GM23338 (cell line): ENCODE measurements around the gene CALCR. TPM values are rescaled to one million over a fixed set of nuclear protein-coding genes. Genes with fewer than 3 reads are reported as not detected.

Experiments
- ATAC-seq: fragments of 200-7000 bp; cut with Tn5 transposase; 3 replicates; pipeline ENCODE4 v1.9.1; 2020
- DNase-seq: peaks from one replicate; pipeline ENCODE4 v3.0.0-alpha.2; 2015; ENCODE audit warnings: low spot score
- H2AFZ ChIP-seq: fragments of 200-600 bp; sonication (generic); 2 replicates; pipeline ENCODE4 v1.8.0; 2016; ENCODE audit warnings: antibody characterized with exemption, mild to moderate bottlenecking, moderate library complexity
- H3F3A ChIP-seq: fragments of 200-600 bp; sonication (generic); replicated peaks from 2 replicates; pipeline ENCODE4 v1.8.0; 2017; ENCODE audit warnings: antibody characterized with exemption, mixed run types, low read depth
- H3K27ac ChIP-seq: fragments of 200-600 bp; sonication (generic); 2 replicates; pipeline ENCODE4 v1.6.1; 2016; ENCODE audit warnings: low read depth
- H3K27me3 ChIP-seq: fragments of 200-600 bp; sonication (generic); 2 replicates; pipeline ENCODE4 v1.8.0; 2016; ENCODE audit warnings: mild to moderate bottlenecking, mixed run types, moderate library complexity; ENCODE audit not compliant: insufficient read depth
- H3K36me3 ChIP-seq: fragments of 200-600 bp; sonication (generic); 2 replicates; pipeline ENCODE4 v1.8.0; 2016; ENCODE audit warnings: mild to moderate bottlenecking; ENCODE audit not compliant: insufficient read depth
- H3K4me1 ChIP-seq: fragments of 200-600 bp; sonication (generic); 2 replicates; pipeline ENCODE4 v1.8.0; 2016; ENCODE audit warnings: mild to moderate bottlenecking, moderate library complexity; ENCODE audit not compliant: insufficient read depth
- H3K4me2 ChIP-seq: fragments of 200-600 bp; sonication (generic); 2 replicates; pipeline ENCODE4 v1.7.1; 2017; ENCODE audit warnings: mixed run types
- H3K4me3 ChIP-seq: fragments of 200-600 bp; sonication (generic); 2 replicates; pipeline ENCODE4 v1.6.1; 2016; ENCODE audit warnings: mixed run types
- H3K79me2 ChIP-seq: fragments of 200-600 bp; sonication (generic); replicated peaks from 2 replicates; pipeline ENCODE4 v1.8.0; 2017; ENCODE audit warnings: mild to moderate bottlenecking; ENCODE audit not compliant: insufficient read depth
- H3K9me2 ChIP-seq: fragments of 200-600 bp; sonication (generic); 2 replicates; pipeline ENCODE4 v1.8.0; 2017; ENCODE audit not compliant: insufficient read depth
- H4K20me1 ChIP-seq: fragments of 200-600 bp; sonication (generic); replicated peaks from 2 replicates; pipeline ENCODE4 v1.8.0; 2017; ENCODE audit warnings: mild to moderate bottlenecking; ENCODE audit not compliant: insufficient read depth
- H3K27ac Mint-ChIP-seq: 2 replicates; pipeline ENCODE4 v1.8.0; 2020; ENCODE audit warnings: inconsistent platforms, mild to moderate bottlenecking, moderate library complexity, mixed read lengths
- H3K27me3 Mint-ChIP-seq: 3 replicates; pipeline ENCODE4 v1.8.0; 2022; ENCODE audit warnings: low read depth, mild to moderate bottlenecking, moderate library complexity, mixed read lengths, inconsistent platforms; ENCODE audit not compliant: insufficient read depth, poor library complexity
- H3K36me3 Mint-ChIP-seq: 3 replicates; pipeline ENCODE4 v1.8.0; 2021; ENCODE audit warnings: low read depth, mild to moderate bottlenecking, inconsistent platforms, moderate library complexity, mixed read lengths
- H3K4me1 Mint-ChIP-seq: 3 replicates; pipeline ENCODE4 v1.8.0; 2020; ENCODE audit warnings: mild to moderate bottlenecking, inconsistent platforms, mixed read lengths
- H3K4me3 Mint-ChIP-seq: 3 replicates; pipeline ENCODE4 v1.8.0; 2021; ENCODE audit warnings: moderate library complexity, mild to moderate bottlenecking, inconsistent platforms, mixed read lengths
- H3K9me3 Mint-ChIP-seq: 3 replicates; pipeline ENCODE4 v1.8.0; 2020; ENCODE audit warnings: moderate library complexity, mild to moderate bottlenecking, inconsistent platforms, mixed read lengths
- EZH2phosphoT487 ChIP-seq: fragments of 200-600 bp; sonication (generic); IDR thresholded peaks from one replicate; pipeline ENCODE4 v1.8.1; 2018; ENCODE audit warnings: antibody characterized with exemption; ENCODE audit not compliant: unreplicated experiment
- JUNB ChIP-seq: IDR thresholded peaks from one replicate; pipeline ENCODE4 v1.6.1; 2016; ENCODE audit warnings: antibody characterized with exemption; ENCODE audit not compliant: unreplicated experiment
- NANOG ChIP-seq: IDR thresholded peaks from 2 replicates; pipeline ENCODE4 v1.6.1; 2016; ENCODE audit warnings: antibody characterized with exemption, borderline replicate concordance
- ZNF114 ChIP-seq: fragments of 250-450 bp; sonication (Bioruptor Pico); IDR thresholded peaks from 2 replicates; pipeline ENCODE4 v1.5.0; 2020; ENCODE audit warnings: mild to moderate bottlenecking, moderate library complexity
- ZNF331 ChIP-seq: fragments of 250-450 bp; sonication (Bioruptor Pico); IDR thresholded peaks from 2 replicates; pipeline ENCODE4 v1.5.0; 2020; ENCODE audit warnings: low read depth, mild to moderate bottlenecking, moderate library complexity
- polyA plus RNA-seq: library from polyadenylated mRNA; unstranded; fragments of >200 nt; fragmentation: Nextera tagmentation; extraction: Ambion mirVana; gene quantifications from 2 replicates; pipeline ENCODE4 v1.2.1, GENCODE V29; 2016
- total RNA-seq: library from RNA; depleted of rRNA; stranded (reverse); fragments of >200 nt; shearing (Covaris generic); gene quantifications from 2 replicates; pipeline ENCODE4 v1.2.3, GENCODE V29; 2014
- TF ChIP-seq, protein P1 (sequence below): fragments of 250-450 bp; sonication (Bioruptor Pico); IDR thresholded peaks from 2 replicates; pipeline ENCODE4 v1.5.0; 2020; ENCODE audit warnings: mild to moderate bottlenecking, moderate library complexity
- TF ChIP-seq, protein P2 (sequence below): IDR thresholded peaks from 2 replicates; pipeline ENCODE4 v1.6.1; 2016; ENCODE audit warnings: antibody characterized with exemption

CALCR gene
- total and polyA plus RNA-seq, 2 experiments from 2014 or later = 0.32 to 1.6 TPM

DNA sequence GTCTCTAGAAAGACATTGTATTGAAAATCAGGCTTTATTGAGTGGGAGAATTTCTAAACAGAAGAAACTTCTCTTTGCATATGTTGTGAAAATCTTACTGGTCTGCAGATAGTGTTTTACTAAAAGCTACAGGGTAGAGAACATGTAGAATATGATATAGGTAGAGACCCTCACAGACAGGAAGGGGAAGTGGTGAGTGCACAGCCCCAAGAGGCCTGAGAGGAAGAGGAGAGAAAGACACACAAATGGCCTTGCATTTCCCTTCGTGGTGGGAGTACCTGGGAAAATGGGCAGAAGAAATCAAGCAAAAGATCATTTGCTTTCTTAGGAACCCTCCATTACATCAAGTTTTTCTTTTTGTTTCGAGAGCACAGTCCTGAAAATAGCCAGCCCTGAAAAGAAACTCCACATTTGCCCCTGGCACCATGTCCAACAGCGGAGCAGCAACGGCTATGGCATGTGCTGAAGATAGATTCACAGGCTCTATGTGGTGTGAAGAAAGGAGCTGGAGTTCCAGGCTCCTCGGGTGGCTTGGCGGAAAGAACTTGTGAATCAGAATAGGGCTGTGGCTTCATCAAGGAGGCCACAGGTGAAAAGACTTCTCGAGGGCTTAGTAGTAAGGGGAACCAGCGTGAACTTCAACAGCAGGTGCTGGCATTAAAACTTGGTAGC is 143.5 kb downstream of the CALCR start:
- peaks cover 10% of the 10 kb centered on the region; the same call in 2 of the 3 replicates for H3K4me1 Mint-ChIP-seq
- Histone ChIP-seq H3F3A (no peaks in the 10 kb centered on the region), H4K20me1 (no peaks in the 10 kb centered on the region), H2AFZ (peak overlapping the region; percentile 38; the same call in 1 of the 2 replicates), H3K79me2 (no peaks in the 10 kb centered on the region), H3K4me3 (no peak overlapping the region), H3K27me3 (no peaks in the 10 kb centered on the region), H3K4me1 (no peaks in the 10 kb centered on the region; the same call in 1 of the 2 replicates), H3K4me2 (no peak overlapping the region), H3K36me3 (no peaks in the 10 kb centered on the region), H3K9me2 (no peaks in the 10 kb centered on the region), H3K27ac (no peak overlapping the region)
- DNase-seq = no peak
- TF ChIP-seq ZNF331 (CRISPR knock-in tag) (no peak), JUNB (no peak), NANOG (no peak), EZH2phosphoT487 (no peak), ZNF114 (CRISPR knock-in tag) (no peak)
- TF ChIP-seq, protein P1, sequence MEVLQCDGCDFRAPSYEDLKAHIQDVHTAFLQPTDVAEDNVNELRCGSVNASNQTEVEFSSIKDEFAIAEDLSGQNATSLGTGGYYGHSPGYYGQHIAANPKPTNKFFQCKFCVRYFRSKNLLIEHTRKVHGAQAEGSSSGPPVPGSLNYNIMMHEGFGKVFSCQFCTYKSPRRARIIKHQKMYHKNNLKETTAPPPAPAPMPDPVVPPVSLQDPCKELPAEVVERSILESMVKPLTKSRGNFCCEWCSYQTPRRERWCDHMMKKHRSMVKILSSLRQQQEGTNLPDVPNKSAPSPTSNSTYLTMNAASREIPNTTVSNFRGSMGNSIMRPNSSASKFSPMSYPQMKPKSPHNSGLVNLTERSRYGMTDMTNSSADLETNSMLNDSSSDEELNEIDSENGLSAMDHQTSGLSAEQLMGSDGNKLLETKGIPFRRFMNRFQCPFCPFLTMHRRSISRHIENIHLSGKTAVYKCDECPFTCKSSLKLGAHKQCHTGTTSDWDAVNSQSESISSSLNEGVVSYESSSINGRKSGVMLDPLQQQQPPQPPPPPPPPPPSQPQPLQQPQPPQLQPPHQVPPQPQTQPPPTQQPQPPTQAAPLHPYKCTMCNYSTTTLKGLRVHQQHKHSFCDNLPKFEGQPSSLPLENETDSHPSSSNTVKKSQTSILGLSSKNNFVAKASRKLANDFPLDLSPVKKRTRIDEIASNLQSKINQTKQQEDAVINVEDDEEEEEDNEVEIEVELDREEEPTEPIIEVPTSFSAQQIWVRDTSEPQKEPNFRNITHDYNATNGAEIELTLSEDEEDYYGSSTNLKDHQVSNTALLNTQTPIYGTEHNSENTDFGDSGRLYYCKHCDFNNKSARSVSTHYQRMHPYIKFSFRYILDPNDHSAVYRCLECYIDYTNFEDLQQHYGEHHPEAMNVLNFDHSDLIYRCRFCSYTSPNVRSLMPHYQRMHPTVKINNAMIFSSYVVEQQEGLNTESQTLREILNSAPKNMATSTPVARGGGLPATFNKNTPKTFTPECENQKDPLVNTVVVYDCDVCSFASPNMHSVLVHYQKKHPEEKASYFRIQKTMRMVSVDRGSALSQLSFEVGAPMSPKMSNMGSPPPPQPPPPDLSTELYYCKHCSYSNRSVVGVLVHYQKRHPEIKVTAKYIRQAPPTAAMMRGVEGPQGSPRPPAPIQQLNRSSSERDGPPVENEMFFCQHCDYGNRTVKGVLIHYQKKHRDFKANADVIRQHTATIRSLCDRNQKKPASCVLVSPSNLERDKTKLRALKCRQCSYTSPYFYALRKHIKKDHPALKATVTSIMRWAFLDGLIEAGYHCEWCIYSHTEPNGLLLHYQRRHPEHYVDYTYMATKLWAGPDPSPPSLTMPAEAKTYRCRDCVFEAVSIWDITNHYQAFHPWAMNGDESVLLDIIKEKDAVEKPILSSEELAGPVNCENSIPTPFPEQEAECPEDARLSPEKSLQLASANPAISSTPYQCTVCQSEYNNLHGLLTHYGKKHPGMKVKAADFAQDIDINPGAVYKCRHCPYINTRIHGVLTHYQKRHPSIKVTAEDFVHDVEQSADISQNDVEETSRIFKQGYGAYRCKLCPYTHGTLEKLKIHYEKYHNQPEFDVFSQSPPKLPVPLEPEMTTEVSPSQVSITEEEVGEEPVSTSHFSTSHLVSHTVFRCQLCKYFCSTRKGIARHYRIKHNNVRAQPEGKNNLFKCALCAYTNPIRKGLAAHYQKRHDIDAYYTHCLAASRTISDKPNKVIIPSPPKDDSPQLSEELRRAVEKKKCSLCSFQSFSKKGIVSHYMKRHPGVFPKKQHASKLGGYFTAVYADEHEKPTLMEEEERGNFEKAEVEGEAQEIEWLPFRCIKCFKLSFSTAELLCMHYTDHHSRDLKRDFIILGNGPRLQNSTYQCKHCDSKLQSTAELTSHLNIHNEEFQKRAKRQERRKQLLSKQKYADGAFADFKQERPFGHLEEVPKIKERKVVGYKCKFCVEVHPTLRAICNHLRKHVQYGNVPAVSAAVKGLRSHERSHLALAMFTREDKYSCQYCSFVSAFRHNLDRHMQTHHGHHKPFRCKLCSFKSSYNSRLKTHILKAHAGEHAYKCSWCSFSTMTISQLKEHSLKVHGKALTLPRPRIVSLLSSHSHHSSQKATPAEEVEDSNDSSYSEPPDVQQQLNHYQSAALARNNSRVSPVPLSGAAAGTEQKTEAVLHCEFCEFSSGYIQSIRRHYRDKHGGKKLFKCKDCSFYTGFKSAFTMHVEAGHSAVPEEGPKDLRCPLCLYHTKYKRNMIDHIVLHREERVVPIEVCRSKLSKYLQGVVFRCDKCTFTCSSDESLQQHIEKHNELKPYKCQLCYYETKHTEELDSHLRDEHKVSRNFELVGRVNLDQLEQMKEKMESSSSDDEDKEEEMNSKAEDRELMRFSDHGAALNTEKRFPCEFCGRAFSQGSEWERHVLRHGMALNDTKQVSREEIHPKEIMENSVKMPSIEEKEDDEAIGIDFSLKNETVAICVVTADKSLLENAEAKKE = no peak
- TF ChIP-seq, protein P2, sequence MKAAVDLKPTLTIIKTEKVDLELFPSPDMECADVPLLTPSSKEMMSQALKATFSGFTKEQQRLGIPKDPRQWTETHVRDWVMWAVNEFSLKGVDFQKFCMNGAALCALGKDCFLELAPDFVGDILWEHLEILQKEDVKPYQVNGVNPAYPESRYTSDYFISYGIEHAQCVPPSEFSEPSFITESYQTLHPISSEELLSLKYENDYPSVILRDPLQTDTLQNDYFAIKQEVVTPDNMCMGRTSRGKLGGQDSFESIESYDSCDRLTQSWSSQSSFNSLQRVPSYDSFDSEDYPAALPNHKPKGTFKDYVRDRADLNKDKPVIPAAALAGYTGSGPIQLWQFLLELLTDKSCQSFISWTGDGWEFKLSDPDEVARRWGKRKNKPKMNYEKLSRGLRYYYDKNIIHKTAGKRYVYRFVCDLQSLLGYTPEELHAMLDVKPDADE = no peak
- no peaks in the 10 kb centered on the region for H3K9me3 Mint-ChIP-seq
- H3K4me3 Mint-ChIP-seq = no peak overlapping the region
- H3K27me3 Mint-ChIP-seq = peaks cover 3% of the 10 kb centered on the region
- H3K36me3 Mint-ChIP-seq = no peaks in the 10 kb centered on the region
- H3K27ac Mint-ChIP-seq = no peak overlapping the region
- ATAC-seq = no peak
